CD4-positive, alpha-beta T cell treated with Interleukin-1 beta for 1 hour (primary cell): ENCODE data around the gene ADO.

Source experiments
- DNase-seq, 2 donors: peaks; one replicate each; pipeline ENCODE4 v3.0.0-alpha.2; 2020 to 2022

Gene ADO

DNA sequence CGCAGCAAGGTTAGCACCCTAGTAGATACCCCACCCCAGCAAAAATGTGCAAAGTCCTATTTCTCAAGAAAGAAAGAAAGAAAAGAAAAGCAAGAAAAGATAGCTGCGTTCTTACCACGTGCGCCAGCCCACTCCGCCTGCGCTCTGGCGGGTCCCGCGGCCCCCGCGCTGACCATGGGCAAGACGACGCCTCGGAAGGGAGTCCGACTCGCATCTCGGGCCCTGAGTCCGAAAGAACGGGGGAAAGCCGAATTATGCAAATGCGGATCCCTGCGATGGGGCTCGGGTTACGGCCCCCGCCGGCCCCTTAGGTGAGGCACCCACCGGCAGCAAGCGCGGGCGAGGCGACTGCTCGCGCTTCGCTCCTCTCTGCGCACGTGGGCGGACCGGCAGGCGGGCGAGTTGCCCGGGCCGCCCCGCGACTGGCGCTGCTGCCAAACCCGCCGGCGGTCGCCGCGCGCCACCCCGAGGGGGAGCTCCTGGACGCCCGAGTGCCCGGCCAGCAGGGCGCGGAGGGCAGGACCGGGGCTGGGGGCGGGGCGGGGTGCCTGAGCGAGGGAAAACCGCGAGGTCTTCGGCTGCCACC is 14.0 kb downstream of the ADO start:
- DNase-seq: peak; percentile 45 to 59

DNA sequence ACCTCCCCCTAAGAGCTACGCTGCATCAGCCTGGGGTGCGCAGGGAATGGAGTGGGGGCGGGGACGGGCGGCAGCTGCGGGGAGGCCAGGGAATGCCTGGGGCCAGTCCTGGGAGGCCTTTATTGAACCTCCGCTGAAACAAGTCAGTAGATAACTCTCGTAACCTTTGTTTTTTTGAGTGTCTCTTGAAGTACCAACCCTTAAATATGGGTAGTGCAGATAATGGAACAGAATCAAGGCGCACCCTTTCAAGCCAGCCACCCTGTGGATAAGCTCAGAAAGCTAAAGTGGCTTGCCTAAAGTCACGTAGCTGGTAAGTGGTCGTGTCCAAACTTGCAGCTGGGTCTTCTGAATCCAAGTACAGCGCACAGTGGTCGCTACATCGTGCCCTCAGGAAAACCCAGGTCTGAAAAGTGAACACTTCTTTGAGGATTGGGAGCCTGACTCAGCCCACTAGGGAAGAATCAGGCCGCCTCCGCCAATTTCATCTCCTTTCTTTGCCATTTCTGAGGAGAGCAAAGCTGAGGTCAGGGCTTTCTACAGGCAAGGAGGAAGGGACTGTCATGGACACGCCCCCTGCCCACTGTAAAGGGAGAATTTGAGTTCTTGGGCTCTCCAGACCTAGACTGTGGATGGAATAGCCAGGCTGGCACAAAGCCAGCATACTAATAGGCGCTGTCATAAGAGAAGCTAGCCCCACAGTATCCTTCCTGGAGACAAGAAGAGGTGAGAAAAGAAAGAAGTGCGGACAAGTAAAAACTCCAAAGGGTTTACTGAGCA is 14.8 kb downstream of the ADO start:
- DNase-seq: no peak

DNA sequence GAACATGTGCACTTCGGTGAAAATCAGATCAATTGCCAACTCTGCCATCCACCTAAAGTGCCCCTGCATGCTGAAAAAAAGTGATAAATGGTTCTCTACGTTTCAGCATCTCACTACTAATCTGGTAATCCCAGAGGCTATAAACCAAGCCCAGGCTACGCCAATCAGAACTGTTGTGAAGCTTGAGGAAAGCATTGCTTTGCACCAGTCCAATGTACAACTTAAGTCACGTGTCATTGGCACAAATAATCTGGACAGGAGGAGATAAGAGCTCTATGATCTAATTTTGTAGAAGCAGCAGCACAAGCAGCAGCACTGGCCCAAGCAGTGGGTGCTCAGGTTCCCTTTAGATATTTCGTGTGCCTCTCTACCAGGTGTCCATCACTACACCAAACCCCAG is 16.1 kb downstream of the ADO start:
- DNase-seq: no peak

DNA sequence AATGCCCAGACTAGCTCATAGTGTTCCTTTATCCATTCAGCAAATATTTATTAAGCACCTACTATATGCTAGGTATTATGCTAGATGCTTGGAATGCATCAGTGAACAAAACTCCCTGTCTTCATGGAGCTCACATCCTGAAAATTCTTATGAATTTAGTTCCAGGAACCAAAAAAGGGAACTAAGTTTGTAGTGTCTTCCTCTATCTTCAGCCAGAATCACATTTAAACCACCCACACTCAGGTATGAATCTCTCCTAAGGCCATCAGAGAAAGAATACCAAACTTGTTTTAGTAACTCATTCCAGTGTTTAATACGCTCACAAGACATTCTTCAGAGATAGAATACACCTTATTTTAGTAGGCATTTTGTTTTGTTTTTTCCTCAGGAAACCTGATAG is 21.8 kb downstream of the ADO start:
- no peak for DNase-seq

DNA sequence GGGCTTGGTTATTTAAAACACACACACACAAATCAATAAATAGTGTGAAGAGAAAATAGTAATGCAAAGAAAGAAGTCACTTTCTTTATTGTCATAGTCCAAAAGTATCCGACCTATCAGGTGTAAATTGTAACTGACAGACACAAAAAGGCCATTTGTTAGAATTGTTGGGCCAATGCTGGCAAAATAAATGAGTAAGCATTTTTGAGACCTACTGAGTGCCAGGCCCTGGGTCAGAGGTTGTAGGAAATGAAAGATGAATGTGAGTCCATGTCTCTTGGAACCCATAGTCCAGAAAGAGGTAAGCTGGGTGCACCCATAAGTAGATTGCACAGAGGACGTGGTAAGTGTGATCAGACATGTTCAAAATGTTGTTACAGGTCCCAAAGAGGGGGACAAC is 25.1 kb downstream of the ADO start:
- DNase-seq: no peak

DNA sequence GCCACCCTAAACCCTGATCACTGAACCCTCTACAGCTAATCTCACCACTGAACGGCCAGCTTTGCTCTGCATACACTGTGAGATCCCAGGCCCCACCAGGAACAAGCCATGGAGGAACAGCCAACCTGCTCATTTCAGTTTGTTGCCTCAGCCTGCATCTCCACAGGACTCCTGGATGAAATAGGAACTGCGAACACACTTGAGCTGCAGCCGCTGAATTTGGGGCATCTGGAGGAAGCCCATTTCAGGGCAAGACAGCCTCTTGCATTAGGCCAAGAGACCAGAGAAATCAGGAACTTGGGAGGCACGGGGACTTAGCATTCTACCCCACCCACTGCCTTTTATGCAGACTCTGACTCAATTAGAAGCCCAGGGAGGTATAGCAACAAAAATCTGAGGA is 26.2 kb downstream of the ADO start:
- DNase-seq: peak in 1 of 2 donors; percentile 3

DNA sequence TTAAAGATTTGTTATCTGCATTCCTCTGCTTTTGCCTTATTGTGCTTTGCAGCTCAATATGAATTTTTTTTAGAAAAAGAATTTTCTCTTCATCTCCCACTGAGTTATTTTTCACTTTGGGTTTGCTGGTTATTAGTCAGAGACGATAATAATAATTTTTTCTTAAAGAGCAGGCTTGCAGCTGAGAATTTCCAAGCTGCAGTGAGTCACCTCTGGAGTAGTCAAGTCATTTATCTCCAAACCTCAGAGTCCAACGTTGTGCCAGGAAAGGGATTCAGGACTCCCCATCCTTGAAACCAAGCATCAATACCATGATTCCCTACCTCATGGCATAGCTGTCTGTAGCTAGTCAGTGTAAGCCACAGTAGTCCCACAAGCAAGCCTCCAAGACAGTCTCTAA is 26.8 kb downstream of the ADO start:
- DNase-seq: no peak

DNA sequence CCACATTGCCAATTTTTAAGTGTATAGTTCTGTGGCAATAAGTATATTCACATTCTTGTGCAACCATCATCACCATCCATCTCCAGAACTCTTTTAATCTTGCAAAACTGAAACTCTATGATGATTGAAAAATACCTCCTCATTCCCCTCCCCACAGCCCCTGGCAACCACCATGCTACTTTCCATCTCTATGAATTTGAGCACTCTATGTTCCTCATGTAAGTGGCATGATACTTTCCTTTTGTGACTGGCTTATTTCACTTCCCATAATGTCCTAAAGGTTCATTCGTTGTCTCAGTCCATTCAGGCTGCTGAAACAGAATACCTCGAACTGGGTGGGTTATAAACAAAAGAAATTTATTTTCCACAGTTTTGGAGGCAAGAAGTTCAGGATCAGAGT is 35.1 kb downstream of the ADO start:
- DNase-seq: no peak

DNA sequence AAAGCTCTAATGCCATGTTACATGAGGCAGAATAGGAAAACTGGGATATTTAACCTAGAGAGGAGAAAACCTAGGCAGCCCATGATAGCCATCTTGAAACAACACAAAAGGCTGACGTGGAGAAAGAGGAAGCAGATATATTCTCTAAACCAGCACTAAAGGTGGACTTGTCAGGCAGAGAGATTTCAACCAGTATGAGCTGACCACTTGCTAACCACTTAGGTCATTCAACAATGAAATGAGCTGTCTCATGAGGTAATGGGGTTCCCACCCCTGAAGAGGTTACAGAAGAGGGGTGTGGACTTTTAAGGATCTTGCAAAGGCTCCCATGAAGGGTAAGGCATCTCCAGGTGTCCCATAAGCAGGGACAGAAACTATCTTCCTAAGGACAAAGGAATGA is 38.5 kb downstream of the ADO start:
- no peak for DNase-seq

DNA sequence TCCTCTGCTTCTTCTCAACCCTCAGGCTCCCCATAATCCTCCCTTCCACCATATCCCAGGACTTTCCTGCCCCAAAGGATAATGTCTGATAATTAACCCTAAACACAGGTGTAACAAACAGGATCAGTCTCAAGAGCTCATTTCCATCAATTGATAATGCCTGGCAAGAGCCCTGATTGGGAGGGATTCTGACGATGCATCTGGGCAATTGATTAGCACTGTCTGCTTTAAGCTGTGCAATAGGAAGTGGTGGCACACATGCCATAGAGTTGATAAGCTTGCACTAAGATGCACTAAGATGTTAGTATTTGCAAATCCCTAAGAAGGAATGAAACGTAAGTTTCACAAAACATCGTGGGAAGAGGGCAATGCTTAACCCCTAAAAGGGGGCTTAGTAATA is 39.1 kb downstream of the ADO start:
- DNase-seq: no peak

DNA sequence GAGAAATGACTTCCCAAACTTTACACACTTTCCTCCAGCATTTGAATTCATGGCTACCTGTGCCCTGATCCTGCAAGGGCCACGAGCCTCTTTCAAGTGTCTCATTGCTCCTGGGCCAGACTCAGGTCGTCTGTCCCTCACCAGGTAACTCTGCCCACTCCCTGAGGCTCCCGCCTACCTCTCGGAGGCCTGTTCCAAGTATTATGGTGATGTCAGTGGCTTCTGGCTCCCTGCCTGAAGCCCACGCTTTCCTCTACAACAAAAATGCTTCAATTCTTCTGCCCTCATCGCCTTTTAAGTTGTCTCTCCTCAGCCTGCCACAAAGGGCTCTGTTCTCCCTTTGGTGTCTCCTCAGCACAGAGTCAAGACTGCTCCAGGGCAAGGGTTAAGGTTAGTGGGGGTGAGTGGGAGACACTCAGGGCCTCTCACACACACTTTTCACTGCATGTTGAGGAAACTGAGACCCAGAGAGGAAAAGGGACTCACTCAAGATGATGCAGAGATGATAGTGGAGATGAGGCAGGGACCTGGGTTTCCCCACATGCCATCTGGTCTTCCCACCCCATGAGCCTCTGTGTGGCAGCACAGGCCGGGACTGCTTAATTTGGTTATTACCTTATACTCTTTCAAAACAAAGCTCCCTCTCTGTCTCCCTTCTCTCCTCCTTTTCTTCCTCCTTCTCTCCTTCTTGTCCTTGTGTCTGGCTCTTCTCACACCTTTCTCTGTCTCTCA is 39.9 kb downstream of the ADO start:
- DNase-seq: no peak

DNA sequence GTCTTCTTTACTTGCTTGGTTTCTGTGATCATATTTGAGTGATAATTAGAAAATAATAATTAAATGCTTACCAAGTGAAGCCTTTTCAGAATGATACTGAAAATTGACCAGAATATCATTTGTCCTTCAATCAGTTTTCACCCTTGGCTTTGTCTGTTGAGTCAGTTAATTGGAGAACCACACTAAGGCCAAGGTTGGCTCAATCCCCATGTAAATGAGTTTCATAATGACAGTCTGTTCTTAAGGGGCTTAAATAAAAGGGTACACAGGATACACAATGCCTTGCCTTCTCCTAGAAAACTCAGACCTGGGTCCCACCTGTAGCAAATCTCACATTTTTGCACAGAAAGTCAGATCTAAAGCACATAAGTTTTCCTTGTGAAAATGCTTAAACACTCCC is 42.9 kb downstream of the ADO start:
- DNase-seq: no peak

DNA sequence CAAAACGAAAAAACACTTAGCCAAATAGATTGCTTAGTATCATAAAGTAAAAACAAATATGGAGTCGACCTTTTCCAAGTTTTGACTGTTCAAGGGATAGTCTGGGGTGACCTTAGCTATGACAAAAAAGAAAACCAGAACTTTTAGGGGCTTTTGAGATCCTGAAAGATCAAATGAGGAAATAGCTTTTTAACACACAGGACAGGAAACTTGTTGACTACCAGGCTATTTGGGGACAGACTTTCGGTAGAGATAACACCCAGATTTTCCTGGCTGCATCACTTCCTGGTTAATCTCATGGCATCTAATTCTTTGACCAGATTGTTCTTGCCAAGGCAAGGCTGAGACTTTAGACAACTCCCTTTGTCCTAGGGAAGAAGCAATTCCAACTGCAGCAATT is 46.1 kb downstream of the ADO start:
- DNase-seq: no peak

DNA sequence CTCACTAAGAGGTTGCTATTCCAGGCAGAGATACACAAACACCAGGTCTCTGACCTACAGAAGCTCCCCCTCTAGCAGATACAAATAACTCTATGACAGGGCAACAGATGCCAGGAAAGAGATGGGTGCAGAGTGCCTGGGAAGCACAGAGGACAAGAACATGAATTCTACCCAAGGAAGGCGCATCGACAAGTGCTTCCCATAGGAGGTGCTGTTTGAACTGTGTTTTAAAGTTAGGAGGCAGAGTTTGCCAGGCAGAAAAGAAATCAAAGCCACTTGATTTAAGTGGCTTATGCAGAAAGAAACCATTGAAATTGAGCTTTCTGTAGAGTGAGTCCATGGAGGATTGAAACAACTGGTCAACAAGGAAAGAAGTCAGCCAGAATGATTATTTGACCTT is 46.9 kb downstream of the ADO start:
- no peak for DNase-seq

DNA sequence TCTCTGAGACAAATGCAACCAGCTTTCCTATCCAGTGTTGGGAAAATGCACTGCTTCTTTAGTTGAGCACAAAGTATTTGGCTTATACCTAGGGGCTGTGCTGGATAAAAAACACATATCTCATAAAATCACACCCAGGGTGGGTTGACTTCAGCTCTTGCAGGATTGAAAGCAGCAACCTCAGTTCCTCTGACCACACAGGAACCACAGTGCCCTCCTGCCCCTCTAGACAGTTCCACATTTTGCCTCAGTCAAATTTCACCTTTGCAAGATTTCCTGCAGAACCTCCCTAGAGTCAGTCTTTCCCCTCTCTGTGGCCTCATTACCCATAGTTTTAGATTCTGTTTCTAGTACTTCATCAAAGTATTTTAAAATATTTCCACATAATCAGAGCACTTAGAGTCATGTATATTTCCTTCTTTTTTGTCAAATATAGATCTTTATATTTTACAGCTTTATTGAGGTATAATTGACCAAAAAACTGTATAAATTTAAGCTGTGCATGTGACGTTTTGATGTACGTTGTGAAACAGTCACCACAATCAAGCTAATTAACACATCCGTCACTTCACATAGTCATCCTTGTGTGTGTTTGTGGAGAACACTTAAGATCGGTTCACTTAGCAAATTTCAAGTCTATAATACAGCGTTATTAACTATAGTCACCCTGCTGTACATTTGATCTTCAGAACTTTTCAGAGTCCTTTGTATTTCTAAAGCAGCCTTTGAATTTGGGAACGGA is 48.6 kb downstream of the ADO start:
- peak; percentile 4 to 17 for DNase-seq

DNA sequence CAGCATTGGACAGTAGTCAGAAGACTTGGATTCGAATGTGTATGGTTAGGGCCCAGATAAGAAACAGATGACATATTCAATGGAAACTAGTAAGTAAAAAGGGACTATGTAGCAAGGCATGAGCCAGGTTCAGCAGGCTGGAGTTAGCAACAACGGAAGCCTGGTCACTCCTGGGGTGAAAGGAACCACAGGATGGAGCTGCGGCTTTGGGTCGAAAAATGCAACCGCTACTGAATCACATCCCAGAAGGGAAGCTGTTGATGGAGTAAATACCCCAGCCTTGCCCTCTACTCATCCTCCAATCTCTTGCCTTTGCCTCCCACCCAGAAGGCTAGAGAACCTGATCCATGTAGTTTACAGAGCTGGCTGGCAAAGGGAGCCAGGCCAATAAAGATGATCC is 49.2 kb downstream of the ADO start:
- peak in 1 of 2 donors; percentile 8 for DNase-seq

DNA sequence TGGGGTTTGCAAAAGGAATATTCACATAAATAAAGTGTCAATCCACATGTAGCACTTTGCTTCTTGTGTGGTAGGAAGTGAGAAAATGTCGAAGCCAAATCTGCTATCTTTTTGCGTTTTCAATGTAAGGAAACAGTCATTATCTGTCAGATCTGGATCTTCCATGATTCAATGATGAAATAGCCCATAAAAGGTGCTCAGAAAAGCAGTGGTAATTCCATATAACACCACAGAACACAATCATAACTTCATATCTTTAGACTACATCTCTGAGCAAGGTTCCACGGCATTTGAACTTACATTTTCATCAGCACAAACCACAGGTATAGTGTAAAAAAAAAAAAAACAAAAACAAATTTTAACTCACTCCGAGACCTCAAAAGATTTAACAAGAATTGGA is 51.5 kb downstream of the ADO start:
- peak in 1 of 2 donors; percentile 16 for DNase-seq
